Measurements from ENCODE around the gene FCRLB. TPM values are rescaled to one million over a fixed set of nuclear protein-coding genes. Genes with fewer than 3 reads are reported as not detected.
A peak's percentile ranks its signal among the peaks of the same experiment; 100 is the strongest.
"Not testable (repeated sequence)": the region's sequence is repeated elsewhere in the genome, so short reads cannot be mapped to it uniquely, and the experiment has no call there.

The FCRLB gene
- total and polyA plus RNA-seq, 2 donors (not counting 3 experiments of a cell fraction or from before 2014, with no cell fraction given): 0.62 TPM

DNA sequence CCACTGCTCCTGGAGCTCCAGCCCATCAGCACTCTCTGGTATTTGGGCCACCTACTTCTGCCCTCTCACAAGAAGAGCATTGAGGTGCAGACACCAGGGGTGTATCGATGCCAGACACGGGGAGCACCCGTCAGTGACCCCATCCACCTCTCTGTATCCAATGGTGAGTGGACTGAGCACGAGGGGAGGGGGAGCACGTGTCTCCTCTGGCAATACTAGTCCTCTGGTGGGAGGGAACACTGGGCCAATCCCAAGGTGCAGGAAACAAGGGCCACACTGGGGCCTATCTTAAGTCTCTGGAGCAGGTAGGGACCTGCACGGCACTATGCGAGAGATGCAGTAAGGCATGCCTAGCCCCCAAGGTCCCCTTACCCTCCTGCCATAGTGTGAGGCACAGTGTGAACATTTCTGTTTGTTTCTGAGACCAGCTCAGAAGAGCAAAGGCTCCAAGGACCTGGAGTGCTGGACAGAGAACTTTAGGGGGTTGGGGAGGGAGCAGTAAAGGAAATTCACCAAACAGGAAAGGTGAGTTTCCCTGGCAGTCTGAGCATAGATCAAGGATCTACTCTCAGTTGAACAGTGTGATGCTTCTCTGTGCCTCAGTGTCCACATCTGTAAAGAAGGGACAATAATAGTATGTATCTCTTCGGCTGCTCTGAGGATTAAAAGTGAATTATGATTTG, 2.3 kb downstream of the FCRLB start:
- CTCF ChIA-PET: interaction anchor here (1.2 kb wide), 1 partner anchor 18 kb away, joined by 3 read pairs; no protein-coding TSS in a partner anchor
- H3K4me1 ChIP-seq (ENCODE audit: control insufficient read depth, extremely low read depth, insufficient read depth, low read length): peaks cover 11% of the 10 kb centered on the region
- no peaks in the 10 kb centered on the region for H3K9me3 ChIP-seq (replicated peaks; ENCODE audit: control insufficient read depth, insufficient read depth, low read length)
- H3K4me3 ChIP-seq (replicated peaks in 1 of 3; ENCODE audit: insufficient read depth in 1 of 3, low read depth in 1 of 3, low read length in 3 of 3): no peak overlapping the region
- POLR2A ChIA-PET: no interaction called here
- TF ChIP-seq, protein P1, sequence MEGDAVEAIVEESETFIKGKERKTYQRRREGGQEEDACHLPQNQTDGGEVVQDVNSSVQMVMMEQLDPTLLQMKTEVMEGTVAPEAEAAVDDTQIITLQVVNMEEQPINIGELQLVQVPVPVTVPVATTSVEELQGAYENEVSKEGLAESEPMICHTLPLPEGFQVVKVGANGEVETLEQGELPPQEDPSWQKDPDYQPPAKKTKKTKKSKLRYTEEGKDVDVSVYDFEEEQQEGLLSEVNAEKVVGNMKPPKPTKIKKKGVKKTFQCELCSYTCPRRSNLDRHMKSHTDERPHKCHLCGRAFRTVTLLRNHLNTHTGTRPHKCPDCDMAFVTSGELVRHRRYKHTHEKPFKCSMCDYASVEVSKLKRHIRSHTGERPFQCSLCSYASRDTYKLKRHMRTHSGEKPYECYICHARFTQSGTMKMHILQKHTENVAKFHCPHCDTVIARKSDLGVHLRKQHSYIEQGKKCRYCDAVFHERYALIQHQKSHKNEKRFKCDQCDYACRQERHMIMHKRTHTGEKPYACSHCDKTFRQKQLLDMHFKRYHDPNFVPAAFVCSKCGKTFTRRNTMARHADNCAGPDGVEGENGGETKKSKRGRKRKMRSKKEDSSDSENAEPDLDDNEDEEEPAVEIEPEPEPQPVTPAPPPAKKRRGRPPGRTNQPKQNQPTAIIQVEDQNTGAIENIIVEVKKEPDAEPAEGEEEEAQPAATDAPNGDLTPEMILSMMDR (IDR thresholded peaks at IDR 0.05; ENCODE audit: extremely low read depth in 1 of 2, insufficient read depth in 1 of 2, low read depth in 1 of 2, low read length in 2 of 2): no peak
- TF ChIP-seq JUN (IDR thresholded peaks at IDR 0.05; ENCODE audit: borderline replicate concordance, insufficient read depth, insufficient read length, low read depth): no peak
- TF ChIP-seq FOS (IDR thresholded peaks at IDR 0.05; ENCODE audit: borderline replicate concordance, insufficient read depth, low read length): no peak
- no peak for TF ChIP-seq MYC (IDR thresholded peaks at IDR 0.05; ENCODE audit: low read depth, low read length)
- no peak for TF ChIP-seq GATA2 (IDR thresholded peaks at IDR 0.05; ENCODE audit: insufficient read depth, insufficient read length, low read depth, low read length)
- TF ChIP-seq, protein P2, sequence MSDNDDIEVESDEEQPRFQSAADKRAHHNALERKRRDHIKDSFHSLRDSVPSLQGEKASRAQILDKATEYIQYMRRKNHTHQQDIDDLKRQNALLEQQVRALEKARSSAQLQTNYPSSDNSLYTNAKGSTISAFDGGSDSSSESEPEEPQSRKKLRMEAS (IDR thresholded peaks at IDR 0.05; ENCODE audit: insufficient read depth, insufficient read length): no peak
- no peak for TF ChIP-seq POLR2A (IDR thresholded peaks at IDR 0.05; ENCODE audit: low read depth, low read length)
- TF ChIP-seq EZH2 (IDR thresholded peaks at IDR 0.05; ENCODE audit: borderline replicate concordance, low read depth, low read length, severe bottlenecking): no peak
- no peak for TF ChIP-seq POLR2AphosphoS5 (IDR thresholded peaks at IDR 0.05; ENCODE audit: insufficient read depth, low read depth, low read length)
- FAIRE-seq: no peak
- no peaks in the 10 kb centered on the region for H3K27me3 ChIP-seq (ENCODE audit: control insufficient read depth in 2 of 2, insufficient read depth in 2 of 2, low read length in 2 of 2)
- no peaks in the 10 kb centered on the region for H3K36me3 ChIP-seq (ENCODE audit: control insufficient read depth in 2 of 2, extremely low read depth in 1 of 2, insufficient read depth in 2 of 2, low read length in 2 of 2)
- dilution Hi-C loops (cut with MboI; ENCODE audit: extremely low pct_ligation_motif_present, low sequenced_read_pairs): no loop called here
- no peak for DNase-seq (ENCODE audit: low read depth, low spot score)
- H2AFZ ChIP-seq (ENCODE audit: low read depth, low read length): no peak overlapping the region
- no peak overlapping the region for H3K9ac ChIP-seq (replicated peaks; ENCODE audit: extremely low read depth, insufficient read depth, low read length)
- H4K20me1 ChIP-seq (replicated peaks; ENCODE audit: control insufficient read depth, extremely low read depth, insufficient read depth, low read length): no peaks in the 10 kb centered on the region
- H3K27ac ChIP-seq (ENCODE audit: insufficient read depth, low read depth, low read length): no peak overlapping the region
- intact Hi-C loops (cut with micrococcal nuclease): no loop called here
- no peak overlapping the region for H3K4me2 ChIP-seq (ENCODE audit: insufficient read depth, low read length)
- H3K9me1 ChIP-seq (replicated peaks; ENCODE audit: control insufficient read depth, extremely low read depth, insufficient read depth, low read length): no peaks in the 10 kb centered on the region
- H3K79me2 ChIP-seq (ENCODE audit: control insufficient read depth, insufficient read depth, low read length): no peaks in the 10 kb centered on the region
- BruUV-seq (replicated peaks): no TSS peak

DNA sequence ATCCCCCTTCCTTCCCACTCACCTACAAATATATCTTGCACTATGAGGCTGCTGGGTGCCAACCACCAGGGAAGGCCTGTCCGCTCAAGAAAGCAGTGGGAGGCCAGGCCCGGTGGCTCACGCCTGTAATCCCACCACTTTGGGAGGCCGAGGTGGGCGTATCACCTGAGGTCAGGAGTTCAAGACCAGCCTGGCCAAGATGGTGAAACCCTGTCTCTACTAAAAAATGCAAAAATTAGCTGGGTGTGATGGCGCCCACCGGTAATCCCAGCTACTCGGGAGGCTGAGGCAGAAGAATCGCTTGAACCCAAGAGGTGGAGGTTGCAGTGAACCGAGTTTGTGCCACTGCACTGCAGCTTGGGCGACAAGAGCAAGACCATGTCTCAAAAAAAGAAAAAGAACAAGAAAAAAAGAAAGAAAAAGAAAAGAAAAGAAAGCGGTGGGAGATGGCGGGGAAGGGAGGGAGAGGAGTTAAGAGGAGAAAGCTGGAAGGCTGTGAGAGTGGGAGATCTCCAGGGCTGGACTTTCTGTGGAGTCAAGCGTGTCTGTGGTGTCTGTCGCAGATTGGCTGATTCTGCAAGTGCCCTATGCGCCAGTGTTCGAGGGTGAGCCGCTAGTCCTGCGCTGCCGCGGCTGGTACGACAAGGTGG, 4.0 kb downstream of the FCRLB start:
- H3K27me3 ChIP-seq (ENCODE audit: control insufficient read depth in 2 of 2, insufficient read depth in 2 of 2, low read length in 2 of 2); H3K9me1 ChIP-seq (replicated peaks; ENCODE audit: control insufficient read depth, extremely low read depth, insufficient read depth, low read length); POLR2A ChIA-PET; DNase-seq (ENCODE audit: low read depth, low spot score); H3K36me3 ChIP-seq (ENCODE audit: control insufficient read depth in 2 of 2, extremely low read depth in 1 of 2, insufficient read depth in 2 of 2, low read length in 2 of 2); H3K9me3 ChIP-seq (replicated peaks; ENCODE audit: control insufficient read depth, insufficient read depth, low read length); H3K27ac ChIP-seq (ENCODE audit: insufficient read depth, low read depth, low read length); H4K20me1 ChIP-seq (replicated peaks; ENCODE audit: control insufficient read depth, extremely low read depth, insufficient read depth, low read length); BruUV-seq (replicated peaks); H3K79me2 ChIP-seq (ENCODE audit: control insufficient read depth, insufficient read depth, low read length); FAIRE-seq; dilution Hi-C loops (cut with MboI; ENCODE audit: extremely low pct_ligation_motif_present, low sequenced_read_pairs); H3K9ac ChIP-seq (replicated peaks; ENCODE audit: extremely low read depth, insufficient read depth, low read length): not testable (repeated sequence)
- Histone ChIP-seq H2AFZ (ENCODE audit: low read depth, low read length) (peak overlapping the region; percentile 85), H3K4me2 (ENCODE audit: insufficient read depth, low read length) (peak overlapping the region; percentile 82), H3K4me3 (replicated peaks in 1 of 3; ENCODE audit: insufficient read depth in 1 of 3, low read depth in 1 of 3, low read length in 3 of 3) (peak overlapping the region in 2 of 3 experiments; percentile 51 to 55), H3K4me1 (ENCODE audit: control insufficient read depth, extremely low read depth, insufficient read depth, low read length) (peaks cover 21% of the 10 kb centered on the region)
- intact Hi-C loops (cut with micrococcal nuclease): loop anchor here (5.0 kb wide), 1 partner anchor 193 kb away; no protein-coding TSS in a partner anchor
- CTCF ChIA-PET: interaction anchor here (1.7 kb wide), 2 partner anchors 16 to 77 kb away, joined by 5 to 16 read pairs; no protein-coding TSS in a partner anchor

Data from endothelial cell of umbilical vein (primary cell).